K562 (cell line): ENCODE data around the gene RERE. TPM values are rescaled to one million over a fixed set of nuclear protein-coding genes. Genes with fewer than 3 reads are reported as not detected.

Experiments
- ATF3 ChIP-seq, 2 experiments: fragments of 450-650 bp in 1 of 2; sonication (generic) in 1 of 2; formaldehyde crosslinking in 1 of 2; IDR thresholded peaks in 1 of 2; conservative IDR thresholded peaks in 1 of 2; 2 replicates each; pipeline versions ENCODE4 v1.6.1 to v1.8.1; 2016 to 2023; ENCODE audit warnings: mild to moderate bottlenecking in 2 of 2, moderate library complexity in 2 of 2, inconsistent platforms in 1 of 2, missing genetic modification reagents in 1 of 2
- ETS1 ChIP-seq: conservative IDR thresholded peaks from 2 replicates; pipeline ENCODE4 v1.6.1; 2011; ENCODE audit warnings: low read depth, mild to moderate bottlenecking, low read length; ENCODE audit not compliant: control insufficient read depth
- FOSL1 ChIP-seq: fragments of 200-800 bp; sonication (Bioruptor generic); conservative IDR thresholded peaks from 2 replicates; pipeline ENCODE4 v1.6.1; 2016; ENCODE audit warnings: missing genetic modification characterization, missing compliant biosample characterization
- FOXK2 ChIP-seq, 2 experiments: fragments of 450-650 bp; IDR thresholded peaks in 1 of 2; conservative IDR thresholded peaks in 1 of 2; 2 replicates each; pipeline ENCODE4 v1.6.1; 2016; ENCODE audit warnings: low read depth in 2 of 2, mild to moderate bottlenecking in 1 of 2
- HLTF ChIP-seq: fragments of 450-650 bp; IDR thresholded peaks from 2 replicates; pipeline ENCODE4 v1.6.1; 2016
- MYNN ChIP-seq, 2 experiments: sonication (generic); formaldehyde crosslinking in 1 of 2; IDR thresholded peaks; 2 replicates each; pipeline versions ENCODE4 v1.5.0 to v1.6.1; 2016 to 2020; ENCODE audit warnings: antibody characterized with exemption in 1 of 2, missing genetic modification reagents in 1 of 2
- NRF1 ChIP-seq, 2 experiments: fragments of 450-650 bp; IDR thresholded peaks in 1 of 2; conservative IDR thresholded peaks in 1 of 2; 2 replicates each; pipeline ENCODE4 v1.6.1; 2014; ENCODE audit warnings: mild to moderate bottlenecking in 2 of 2
- ZNF316 ChIP-seq: fragments of 450-650 bp; IDR thresholded peaks from 2 replicates; pipeline ENCODE4 v1.6.1; 2016
- polyA plus RNA-seq, 8 experiments: library from polyadenylated mRNA; depleted of rRNA in 4 of 8; stranded (reverse) in 5 of 8; unstranded in 3 of 8; fragments of >200 nt; fragmentation: Nextera tagmentation in 2 of 8; fragmentation: Illumina TruSeq in 1 of 8; extraction: Ambion mirVana in 2 of 8; extraction: Trizol in 1 of 8; gene quantifications; 2 replicates each; pipeline versions ENCODE4 v1.2.1 to v1.2.3, GENCODE V29; 2011 to 2014; ENCODE audit warnings: inconsistent platforms in 1 of 8, missing spikeins in 1 of 8
- total RNA-seq, 7 experiments: library from RNA; depleted of rRNA in 6 of 7; stranded (reverse); fragments of >200 nt in 6 of 7; fragmentation: Illumina TruSeq in 2 of 7; extraction: Trizol in 2 of 7; gene quantifications; 2 replicates each; pipeline versions ENCODE4 v1.2.1 to v1.2.3, GENCODE V29; 2011 to 2021; ENCODE audit warnings: low replicate concordance in 1 of 7
- TF ChIP-seq, protein P1 (sequence below): sonication (generic); formaldehyde crosslinking; IDR thresholded peaks from 2 replicates; pipeline ENCODE4 v1.8.1; 2022; ENCODE audit warnings: missing genetic modification reagents

The RERE gene
- total and polyA plus RNA-seq, 9 of the 15 experiments (the other 6 are each of a cell fraction or from before 2014, with no cell fraction given): 3.0 to 51.5 (median 13.4) TPM

- TF ChIP-seq ATF3 (IDR thresholded peaks at IDR 0.05) (peak; percentile 62; the same call in 1 of the 2 replicates), ATF3 (CRISPR knock-in tag; conservative IDR thresholded peaks at IDR 0.05) (no peak), NRF1 (conservative IDR thresholded peaks at IDR 0.05 in 1 of 2, IDR thresholded peaks at IDR 0.05 in 1 of 2) (0 out of 4 replicates have a peak, but pooled peaks of 1 of the 2 experiments have one; percentile 5), HLTF (no peak), ETS1 (0 out of 2 replicates have a peak, but pooled peaks have one; percentile 21), FOXK2 (conservative IDR thresholded peaks at IDR 0.05 in 1 of 2, IDR thresholded peaks at IDR 0.05 in 1 of 2; ENCODE audit: low read depth in 2 of 2) (peak; percentile 51 to 64; a peak in 2 of 4 replicates), FOSL1 (tag) (peak; percentile 34; the same call in 1 of the 2 replicates), MYNN (IDR thresholded peaks at IDR 0.05) (no peak), MYNN (CRISPR knock-in tag; IDR thresholded peaks at IDR 0.05) (no peak), ZNF316 (peak; percentile 83)
- TF ChIP-seq, protein P1, sequence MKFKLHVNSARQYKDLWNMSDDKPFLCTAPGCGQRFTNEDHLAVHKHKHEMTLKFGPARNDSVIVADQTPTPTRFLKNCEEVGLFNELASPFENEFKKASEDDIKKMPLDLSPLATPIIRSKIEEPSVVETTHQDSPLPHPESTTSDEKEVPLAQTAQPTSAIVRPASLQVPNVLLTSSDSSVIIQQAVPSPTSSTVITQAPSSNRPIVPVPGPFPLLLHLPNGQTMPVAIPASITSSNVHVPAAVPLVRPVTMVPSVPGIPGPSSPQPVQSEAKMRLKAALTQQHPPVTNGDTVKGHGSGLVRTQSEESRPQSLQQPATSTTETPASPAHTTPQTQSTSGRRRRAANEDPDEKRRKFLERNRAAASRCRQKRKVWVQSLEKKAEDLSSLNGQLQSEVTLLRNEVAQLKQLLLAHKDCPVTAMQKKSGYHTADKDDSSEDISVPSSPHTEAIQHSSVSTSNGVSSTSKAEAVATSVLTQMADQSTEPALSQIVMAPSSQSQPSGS (CRISPR knock-in tag): no peak
- TF ChIP-seq, all 486 proteins: peak for 17
These were observed 392.8 kb downstream of the RERE start (continued) for GRCh38 chr1:8424539-8425116.
